PC-9 (cell line): ENCODE data around the gene MYO15B.

Experiments
- CTCF ChIP-seq: fragments of 200-600 bp; sonication (generic); conservative IDR thresholded peaks from 2 replicates; pipeline ENCODE4 v1.6.1; 2017; ENCODE audit warnings: mixed run types, antibody characterized with exemption, mild to moderate bottlenecking, moderate library complexity
- EZH2 ChIP-seq: fragments of 200-600 bp; sonication (generic); IDR thresholded peaks from 2 replicates; pipeline ENCODE4 v1.8.0; 2017; ENCODE audit warnings: antibody characterized with exemption, low read depth

GRCh38 chr17:75639327-75639726 is 51.7 kb downstream of the MYO15B start:
- no peak for TF ChIP-seq CTCF
- TF ChIP-seq EZH2 = no peak
